Measurements from ENCODE around the gene ERMP1.

ERMP1 gene

GRCh38 chr9:5858833-5859232 is 25.9 kb upstream of the ERMP1 start:
- POLR2A ChIA-PET, result no interaction called here
- no peak for TF ChIP-seq CTCF (IDR thresholded peaks at IDR 0.05; ENCODE audit: insufficient read depth, low read length, missing control alignments)
- no peak for DNase-seq (ENCODE audit: low read depth, low spot score)
- no peak overlapping the region for H3K4me3 ChIP-seq (ENCODE audit: low read depth, low read length)
- CTCF ChIA-PET, result interaction anchor here (0.6 to 4.3 kb wide), 4 partner anchors 10 to 27 kb away, joined by 3 to 17 read pairs (median 8); partner anchors contain the start of gene ERMP1

- ChIA-PET POLR2A (no interaction called here), CTCF (interaction anchor here (1.2 to 4.3 kb wide), 2 partner anchors 9 to 28 kb away, joined by 3 to 17 read pairs; no protein-coding TSS in a partner anchor)
- DNase-seq (ENCODE audit: low read depth, low spot score), result no peak
- H3K4me3 ChIP-seq (ENCODE audit: low read depth, low read length), result no peak overlapping the region
- no peak for TF ChIP-seq CTCF (IDR thresholded peaks at IDR 0.05; ENCODE audit: insufficient read depth, low read length, missing control alignments)
These were observed 25.0 kb upstream of the ERMP1 start for GRCh38 chr9:5857928-5858327.

DNA sequence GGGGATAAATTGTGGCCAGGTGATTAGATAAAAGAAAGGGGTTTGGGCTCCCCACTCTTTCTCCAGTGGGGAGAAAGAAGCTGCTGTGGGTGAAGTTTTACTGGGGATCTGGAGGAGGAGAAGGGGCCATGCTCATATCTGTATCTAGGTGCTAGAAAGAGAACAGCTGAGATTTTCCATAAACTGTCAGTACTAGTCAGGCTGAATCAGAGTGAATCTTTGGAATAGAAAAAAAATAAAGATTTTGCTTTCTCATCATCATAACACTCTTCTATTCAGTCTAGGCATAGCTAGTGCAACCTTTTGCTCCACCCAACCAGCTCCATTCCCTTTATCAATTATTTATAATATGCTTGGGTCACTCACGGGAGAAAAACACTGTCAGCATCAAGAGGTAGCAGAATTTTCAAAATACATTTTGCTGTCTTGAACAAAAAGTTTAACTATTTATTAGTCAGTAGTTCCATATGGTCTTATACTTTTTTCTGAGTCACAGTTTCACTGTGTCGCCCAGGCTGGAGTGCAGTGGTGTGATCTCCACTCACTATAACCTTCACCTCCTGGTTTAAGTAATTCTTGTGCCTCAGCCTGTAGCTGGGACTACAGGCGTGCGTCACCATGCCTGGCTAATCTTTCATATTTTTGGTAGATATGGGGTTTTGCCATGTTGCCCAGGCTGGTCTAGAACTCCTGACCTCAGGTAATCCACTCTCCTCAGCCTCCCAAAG is 21.3 kb upstream of the ERMP1 start:
- ChIA-PET POLR2A (no interaction called here), CTCF (interaction anchor here (2.2 to 7.1 kb wide), 2 partner anchors 21 to 32 kb away, joined by 16 to 49 read pairs; partner anchors contain the start of gene ERMP1)
- H3K4me3 ChIP-seq (ENCODE audit: low read depth, low read length), result no peak overlapping the region
- DNase-seq (ENCODE audit: low read depth, low spot score), result no peak
- TF ChIP-seq CTCF (IDR thresholded peaks at IDR 0.05; ENCODE audit: insufficient read depth, low read length, missing control alignments), result no peak

- DNase-seq (ENCODE audit: low read depth, low spot score), result no peak
- CTCF ChIA-PET, result interaction anchor here (2.2 to 7.1 kb wide), 2 partner anchors 21 to 33 kb away, joined by 16 to 49 read pairs; partner anchors contain the start of gene ERMP1
- POLR2A ChIA-PET, result no interaction called here
- TF ChIP-seq CTCF (IDR thresholded peaks at IDR 0.05; ENCODE audit: insufficient read depth, low read length, missing control alignments), result no peak
- H3K4me3 ChIP-seq (ENCODE audit: low read depth, low read length), result no peak overlapping the region
These were observed 20.7 kb upstream of the ERMP1 start for GRCh38 chr9:5853617-5854016.

- no peak overlapping the region for H3K4me3 ChIP-seq (ENCODE audit: low read depth, low read length)
- no peak for DNase-seq (ENCODE audit: low read depth, low spot score)
- ChIA-PET CTCF (interaction anchor here (7.1 kb wide), 1 partner anchor 20 kb away, joined by 49 read pairs; the partner anchor contains the start of gene ERMP1), POLR2A (no interaction called here)
- TF ChIP-seq CTCF (IDR thresholded peaks at IDR 0.05; ENCODE audit: insufficient read depth, low read length, missing control alignments), result no peak
These were observed 20.1 kb upstream of the ERMP1 start for GRCh38 chr9:5852987-5853386.

DNA sequence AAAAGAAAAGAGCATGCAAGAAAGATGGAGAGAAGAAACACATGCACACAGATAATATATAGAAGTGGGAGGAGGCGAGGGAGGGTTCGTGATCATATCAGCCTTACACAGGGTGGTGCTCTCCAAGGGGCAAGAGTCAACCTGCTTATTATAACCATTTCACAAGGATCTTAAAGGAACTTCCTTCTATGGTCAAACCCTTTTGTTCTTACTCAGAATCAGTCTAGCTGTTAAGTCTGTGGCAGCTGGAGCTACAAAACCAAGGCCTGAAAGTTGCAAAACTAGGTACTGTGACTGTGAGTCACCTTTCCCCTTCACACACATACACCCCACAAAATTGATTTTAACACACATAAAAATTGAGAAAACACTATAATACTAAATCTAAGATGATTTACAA is 18.5 kb upstream of the ERMP1 start:
- TF ChIP-seq CTCF (IDR thresholded peaks at IDR 0.05; ENCODE audit: insufficient read depth, low read length, missing control alignments), result no peak
- POLR2A ChIA-PET, result no interaction called here
- DNase-seq (ENCODE audit: low read depth, low spot score), result no peak
- H3K4me3 ChIP-seq (ENCODE audit: low read depth, low read length), result no peak overlapping the region
- CTCF ChIA-PET, result interaction anchor here (0.6 to 7.1 kb wide), 3 partner anchors 18 to 116 kb away, joined by 3 to 49 read pairs (median 4); partner anchors contain the start of gene ERMP1

Data from AG04449 (cell line).